NCI-H446 treated with DMSO at 0.1 percent for 48 hours (cell line): Measurements from ENCODE around the gene CAPS2.
"Not testable (repeated sequence)": the region's sequence is repeated elsewhere in the genome, so short reads cannot be mapped to it uniquely, and the experiment has no call there.

Source experiments
- DNase-seq: peaks from one replicate; lab custom pipeline; 2025; lab: John Stamatoyannopoulos, UW

The CAPS2 gene

DNA sequence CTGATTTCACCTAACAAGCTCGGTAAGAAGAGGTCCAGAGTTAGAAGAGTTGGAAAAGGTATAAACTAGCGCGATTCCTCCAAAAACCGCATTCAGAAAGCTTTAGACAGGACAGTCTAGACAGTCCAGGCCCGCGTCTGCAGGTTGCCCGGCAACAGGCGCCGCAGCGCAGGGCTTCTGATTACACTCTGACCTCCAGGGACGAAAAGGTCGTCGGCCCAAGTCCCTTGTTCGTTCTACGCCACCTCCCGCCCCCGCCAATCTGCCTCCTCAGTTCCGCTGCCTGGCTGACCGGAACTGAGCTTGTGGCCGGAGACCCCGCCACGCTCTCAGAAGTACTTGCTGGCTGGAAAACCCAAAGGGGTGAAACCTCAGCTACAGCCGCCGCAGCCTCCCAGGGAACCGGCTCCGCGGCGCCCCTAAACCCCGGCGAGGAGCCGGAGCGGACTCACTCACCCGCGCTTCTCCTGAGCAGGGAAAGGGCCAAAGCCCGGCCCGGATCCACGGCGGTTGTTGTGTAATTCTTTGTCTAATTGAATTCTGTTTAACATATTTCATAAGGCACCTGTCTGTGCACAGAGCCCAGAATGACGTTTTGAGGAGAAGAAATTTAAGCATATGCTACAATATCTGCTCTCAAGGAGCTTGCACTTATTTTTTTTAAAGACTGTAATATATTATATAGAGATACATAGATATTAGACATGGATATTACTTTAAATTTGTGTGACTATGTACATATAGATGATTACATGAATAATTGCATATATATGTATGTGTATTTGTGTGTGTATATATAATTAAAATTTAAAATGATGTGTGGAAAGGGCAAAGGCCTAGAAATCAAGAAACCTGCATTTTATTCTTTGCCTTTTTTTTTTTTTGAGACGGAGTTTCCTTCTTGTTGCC lies at the start of gene CAPS2:
TSS of gene CAPS2 (minus strand) at position 407 of the 909 bp plus-strand sequence. CDS start 3,826 bp downstream, outside the sequence.
- peak; percentile 54 for DNase-seq

DNA sequence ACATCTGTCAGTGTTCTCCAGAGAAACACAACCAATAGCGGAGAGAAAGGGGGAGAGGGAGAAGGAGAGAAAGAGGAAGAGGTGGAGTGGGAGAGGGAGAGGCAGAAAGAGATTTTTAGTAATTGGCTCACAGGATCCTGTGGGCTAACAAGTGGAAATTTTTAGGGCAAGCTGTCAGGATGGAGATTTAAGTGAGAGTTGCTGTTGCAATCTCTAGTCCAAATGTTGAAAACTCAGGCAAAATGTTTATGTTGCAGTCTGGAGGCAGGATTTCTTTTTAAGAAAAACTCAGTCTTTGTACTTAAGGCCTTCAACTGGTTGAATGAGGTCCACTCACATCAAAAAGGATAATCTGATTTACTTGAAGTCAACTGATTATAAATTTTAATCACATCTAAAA lies 48.2 kb upstream of the CAPS2 start:
- DNase-seq = no peak

DNA sequence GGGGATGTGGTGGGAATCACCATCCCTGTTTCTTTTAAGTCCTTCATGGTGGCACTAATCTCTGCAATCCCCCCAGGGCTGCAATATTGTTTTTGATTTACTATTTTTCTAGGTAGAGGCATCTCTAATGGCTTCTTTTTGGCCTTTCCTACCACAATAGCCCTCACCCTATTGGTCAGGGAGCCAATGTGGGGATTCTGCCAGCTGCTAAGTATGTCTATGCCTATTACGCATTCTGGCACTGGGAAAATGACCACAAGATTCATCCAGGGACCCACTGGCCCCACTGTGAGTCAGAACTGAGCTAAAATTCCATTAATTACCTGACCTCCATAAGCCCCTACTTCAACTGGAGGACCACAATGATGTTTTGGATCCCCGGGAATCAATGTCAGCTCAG lies 44.8 kb upstream of the CAPS2 start:
- no peak for DNase-seq

DNA sequence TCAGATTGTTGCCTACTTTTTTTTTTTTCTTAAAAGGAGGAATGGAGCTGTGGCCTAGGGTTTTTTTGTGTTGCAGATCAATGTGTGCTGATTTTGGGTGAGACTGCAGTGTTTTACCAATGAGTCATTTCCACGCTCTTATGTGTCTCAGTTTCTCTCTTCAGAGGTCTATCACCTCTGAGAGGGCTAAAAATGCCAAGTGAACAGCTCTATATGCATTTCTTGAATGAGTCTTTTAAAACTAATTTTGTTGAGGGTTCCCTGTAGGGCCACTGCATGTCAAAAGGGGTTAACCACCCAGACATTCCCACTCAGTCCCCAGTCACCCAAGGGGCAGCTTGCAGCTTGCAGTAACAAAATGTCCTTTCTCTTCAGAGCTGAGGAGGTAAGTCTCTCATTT lies 36.5 kb upstream of the CAPS2 start:
- no peak for DNase-seq

DNA sequence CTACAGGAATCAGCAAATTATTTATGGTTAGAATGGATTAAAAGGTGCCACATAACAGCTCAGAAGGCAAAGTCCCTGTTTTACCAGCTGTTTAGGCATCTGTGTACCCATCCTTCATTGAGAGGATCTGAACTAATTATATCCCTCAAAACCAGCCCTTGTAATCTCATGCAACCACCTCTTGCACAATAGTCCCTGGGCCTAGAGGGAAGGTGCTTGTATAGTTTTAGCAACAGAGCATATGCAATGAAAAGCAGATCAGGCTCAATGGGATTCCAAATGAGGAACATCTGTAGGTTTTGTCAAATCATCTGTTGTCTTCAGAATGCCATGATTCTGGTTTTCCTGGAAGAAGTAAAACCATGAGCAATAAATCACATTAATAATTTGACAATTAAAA lies 34.8 kb upstream of the CAPS2 start:
- DNase-seq = no peak

DNA sequence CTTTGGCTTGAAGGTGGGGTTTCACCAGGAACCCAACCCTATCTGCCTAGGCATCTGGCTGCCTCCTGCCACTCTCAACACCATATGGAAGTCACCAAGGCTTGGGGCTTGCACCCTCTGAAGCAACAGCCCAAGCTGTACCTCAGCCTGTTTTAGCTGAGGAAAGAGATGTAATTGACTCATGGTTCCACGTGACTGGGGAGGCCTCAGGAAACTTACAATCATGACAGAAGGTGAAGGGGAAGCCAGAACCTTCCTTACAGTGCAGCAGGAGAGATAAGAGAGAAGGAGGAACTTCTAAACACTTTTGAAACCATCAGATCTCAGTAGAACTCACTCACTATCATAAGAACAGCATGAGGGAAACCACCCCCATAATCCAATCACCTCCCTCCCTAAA lies 31.3 kb upstream of the CAPS2 start:
- DNase-seq = no peak

DNA sequence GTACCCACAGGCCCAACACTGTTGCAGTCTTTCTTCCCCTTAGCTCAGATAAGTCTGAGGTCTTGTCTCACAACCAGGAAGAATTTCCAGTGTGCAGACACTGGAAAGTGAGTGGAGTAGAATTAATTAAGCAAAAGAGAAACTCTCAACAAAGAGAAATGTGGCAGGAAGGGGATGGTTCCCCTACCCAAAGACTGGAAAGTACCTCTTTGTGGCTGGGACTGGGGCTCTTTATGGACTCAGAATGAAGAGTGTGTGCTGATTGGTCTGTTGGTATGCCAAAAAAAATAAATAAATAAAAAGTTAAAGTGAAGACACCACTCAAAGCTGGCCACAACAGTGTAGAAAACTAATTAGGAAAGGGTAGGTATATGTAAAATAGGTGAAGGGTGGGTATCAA lies 30.8 kb upstream of the CAPS2 start:
- DNase-seq = no peak

DNA sequence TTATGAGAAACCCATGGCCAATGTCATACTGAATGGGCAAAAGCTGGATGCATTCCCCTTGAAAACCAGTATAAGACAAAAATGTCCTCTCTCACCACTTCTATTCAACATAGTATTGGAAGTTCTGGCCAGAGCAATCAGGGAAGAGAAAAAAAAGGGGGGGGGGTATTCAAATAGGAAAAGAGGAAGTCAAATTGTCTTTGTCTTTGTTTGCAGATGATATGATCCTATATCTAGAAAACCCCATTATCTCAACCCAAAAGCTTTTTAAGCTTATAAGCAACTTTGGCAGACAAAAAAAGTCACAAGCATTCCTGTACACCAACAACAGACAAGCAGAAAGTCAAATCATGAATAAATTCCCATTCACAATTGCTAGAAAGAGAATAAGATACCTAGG lies 23.9 kb upstream of the CAPS2 start:
- no peak for DNase-seq

DNA sequence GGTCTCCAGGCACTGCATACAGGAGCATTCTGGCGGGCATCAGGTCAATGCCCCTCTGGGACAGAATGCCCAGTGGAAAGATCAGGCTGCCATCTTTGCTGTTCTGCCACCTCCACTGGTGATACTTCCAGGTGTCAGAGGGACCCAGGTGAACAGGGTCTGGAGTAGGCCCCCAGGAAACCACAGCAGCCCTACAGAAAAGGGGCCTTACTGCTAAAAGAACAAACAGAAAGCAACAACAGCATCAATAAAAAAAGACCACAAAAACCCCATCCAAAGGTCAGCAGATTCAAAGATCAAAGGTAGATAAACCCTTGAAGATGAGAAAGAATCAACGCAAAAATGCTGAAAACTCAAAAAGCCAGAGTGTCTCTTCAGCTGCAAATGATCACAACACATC lies 20.3 kb upstream of the CAPS2 start:
- no peak for DNase-seq

DNA sequence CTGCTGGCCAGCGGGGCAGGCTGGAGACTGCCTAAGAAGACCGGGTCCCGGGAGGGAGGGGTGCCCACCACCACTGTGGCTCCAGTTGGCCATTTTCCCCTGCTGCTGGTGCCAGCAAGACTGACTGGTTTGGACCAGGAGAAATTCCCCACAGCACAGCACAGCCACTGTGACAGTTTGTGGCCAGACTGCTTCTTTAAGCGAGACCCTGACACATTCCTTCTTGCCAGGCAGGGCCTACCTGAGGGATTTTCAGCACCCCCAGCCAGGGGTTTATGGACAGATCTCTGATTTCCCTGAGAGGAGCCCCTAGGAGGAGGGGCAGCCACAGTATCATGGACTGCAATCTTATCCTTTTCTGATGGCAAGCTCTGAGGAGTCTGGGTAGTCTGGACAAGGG lies 19.8 kb upstream of the CAPS2 start:
- DNase-seq = no peak

DNA sequence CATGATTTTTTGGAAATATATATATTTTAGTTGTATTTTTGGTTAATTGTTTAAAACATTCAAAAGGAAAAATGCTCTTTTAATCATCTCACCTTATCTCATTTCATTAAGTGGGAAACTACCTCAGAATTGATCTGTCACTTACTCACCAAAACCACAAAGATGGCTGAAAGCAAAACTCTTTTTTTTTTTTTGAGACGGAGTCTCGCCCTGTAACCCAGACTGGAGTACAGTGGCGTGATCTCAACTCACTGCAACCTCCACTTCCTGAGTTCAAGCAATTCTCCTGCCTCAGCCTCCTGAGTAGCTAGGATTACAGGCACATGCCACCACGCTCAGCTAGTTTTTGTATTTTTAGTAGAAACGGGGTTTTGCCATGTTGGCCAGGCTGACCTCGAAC lies 16.1 kb upstream of the CAPS2 start:
- not testable (repeated sequence) for DNase-seq

DNA sequence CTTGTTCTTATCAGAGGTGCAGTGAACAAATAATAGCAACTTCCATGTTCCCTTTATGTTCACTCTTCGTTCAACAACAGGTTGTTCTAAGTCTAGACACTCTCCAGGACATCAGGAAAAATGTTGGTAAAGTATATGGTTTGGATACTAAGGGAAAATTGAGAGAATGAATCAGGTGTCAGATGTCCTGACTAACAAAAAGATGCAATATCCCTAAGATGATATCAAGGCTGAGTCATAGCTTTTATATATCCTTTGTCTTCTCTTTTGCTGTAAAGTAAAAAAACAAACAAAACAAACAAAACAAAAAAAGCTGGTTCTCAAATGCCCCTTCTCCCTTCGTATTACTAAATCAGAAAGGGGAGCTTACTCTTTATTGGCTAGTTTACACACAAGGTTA lies 15.4 kb upstream of the CAPS2 start:
- no peak for DNase-seq

DNA sequence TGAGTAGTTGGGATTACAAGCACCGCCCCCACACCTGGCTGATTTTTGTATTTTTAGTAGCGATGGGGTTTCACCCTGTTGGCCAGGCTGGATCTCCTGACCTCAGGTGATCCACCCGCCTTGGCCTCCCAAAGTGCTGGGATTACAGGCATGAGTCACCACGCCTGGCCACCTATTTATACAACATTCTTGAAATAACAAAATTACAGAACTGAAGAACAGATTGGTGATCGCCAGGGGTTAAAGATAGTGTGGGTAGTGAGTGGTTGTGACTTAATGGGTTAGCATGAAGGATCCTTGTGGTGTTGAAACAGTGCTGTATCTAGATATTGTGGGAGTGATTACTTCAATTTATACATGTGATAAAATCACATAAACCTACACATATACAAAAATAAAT lies 11.7 kb upstream of the CAPS2 start:
- no peak for DNase-seq

DNA sequence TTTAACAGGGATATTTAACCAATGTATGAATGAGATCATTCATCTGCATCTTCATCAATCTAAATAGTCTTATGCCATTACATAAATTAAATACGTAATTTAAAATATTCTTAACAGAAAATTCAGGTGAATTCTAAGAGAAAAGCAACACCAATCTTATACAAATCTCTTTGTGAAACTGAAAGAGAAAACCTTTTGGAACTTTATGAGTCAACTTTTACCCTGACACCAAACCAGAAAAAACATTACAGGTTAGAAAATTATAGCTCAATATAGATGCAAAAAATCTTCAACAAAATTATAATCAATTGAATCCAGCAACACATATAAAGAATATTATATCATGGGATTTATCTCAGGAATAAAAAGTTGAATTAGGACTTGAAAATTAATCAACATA lies 7.8 kb upstream of the CAPS2 start:
- DNase-seq = no peak

DNA sequence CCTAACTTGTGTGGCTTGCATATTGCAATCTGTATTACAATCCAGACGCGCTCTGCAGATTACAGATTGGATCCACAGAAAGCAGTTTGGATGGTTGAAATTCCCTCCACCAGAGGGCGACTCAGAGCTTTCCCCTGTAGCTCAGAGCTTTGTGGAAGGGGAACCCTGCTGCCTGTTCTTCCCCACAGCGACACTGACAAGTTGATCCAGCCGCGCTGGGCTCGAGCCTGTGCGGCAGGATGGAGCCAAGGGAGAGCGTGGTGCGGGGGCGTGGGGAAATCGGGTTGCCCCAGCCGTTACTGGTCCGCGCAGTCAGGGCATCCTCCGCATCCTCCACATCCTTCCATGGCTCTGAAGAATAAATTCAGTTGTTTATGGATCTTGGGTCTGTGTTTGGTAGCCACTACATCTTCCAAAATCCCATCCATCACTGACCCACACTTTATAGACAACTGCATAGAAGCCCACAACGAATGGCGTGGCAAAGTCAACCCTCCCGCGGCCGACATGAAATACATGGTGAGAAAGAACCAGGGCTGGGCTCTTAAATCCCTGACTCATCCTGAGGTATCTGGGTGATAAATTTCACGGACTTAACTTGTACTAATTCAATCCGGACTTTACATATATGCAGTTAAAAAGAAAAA lies 4.4 kb upstream of the CAPS2 start, which contains the start of gene GLIPR1L1:
TSS of gene GLIPR1L1 (plus strand) at position 287 of the 647 bp plus-strand sequence. CDS start at position 346, 59 bp downstream.
- no peak for DNase-seq

DNA sequence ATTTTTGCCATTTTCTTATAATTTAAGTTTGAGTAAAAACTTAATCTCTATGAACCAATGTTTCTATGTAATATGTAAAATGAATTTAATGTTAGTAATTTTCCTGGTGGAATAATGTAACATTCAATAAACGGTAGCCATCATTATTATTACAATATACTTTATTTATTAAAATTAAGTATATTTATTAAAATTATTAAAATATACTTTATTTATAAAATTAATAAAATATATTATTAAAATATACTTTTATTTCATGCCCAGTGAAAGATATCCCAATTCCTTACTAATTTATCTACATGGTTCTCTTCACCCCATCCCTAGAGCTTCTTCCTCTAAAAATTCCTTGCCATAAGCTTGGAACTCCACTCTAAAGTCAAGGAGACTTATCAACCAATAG lies 2.5 kb downstream of the CAPS2 start:
- no peak for DNase-seq

DNA sequence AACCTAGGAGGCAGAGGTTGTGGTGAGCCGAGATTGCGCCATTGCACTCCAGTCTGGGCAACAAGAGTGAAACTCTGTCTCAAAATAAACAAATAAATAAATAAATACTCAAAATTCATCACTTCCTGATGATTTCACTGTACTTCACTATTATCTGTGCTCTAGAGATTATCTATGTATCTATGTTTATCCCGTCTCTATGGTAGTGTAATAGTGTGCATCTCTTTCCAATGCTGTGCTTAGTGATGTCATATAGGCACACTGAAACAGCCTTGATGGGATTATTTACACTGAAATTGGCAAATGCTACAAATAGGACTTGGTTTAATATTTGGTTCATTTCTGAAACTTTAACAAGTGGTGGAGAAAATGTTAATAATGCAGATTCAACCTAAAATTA lies 6.5 kb downstream of the CAPS2 start:
- no peak for DNase-seq

DNA sequence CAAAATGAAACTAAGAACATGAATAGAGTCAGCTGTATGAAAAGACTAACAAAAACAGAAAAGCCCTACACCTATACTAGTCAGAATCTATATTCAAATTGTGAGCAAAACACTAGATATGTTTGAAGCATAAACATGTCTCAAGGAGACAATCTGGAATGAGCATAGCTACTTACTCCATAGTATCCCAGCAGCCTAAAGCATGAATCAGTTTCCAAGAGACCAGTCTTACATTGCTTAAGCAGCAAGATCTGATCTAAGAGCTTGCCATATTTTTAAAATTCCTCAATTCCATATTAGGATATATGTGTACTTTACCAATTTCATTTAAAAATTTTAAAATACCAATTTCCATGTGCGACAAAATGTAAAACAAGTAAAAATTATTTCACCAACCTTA lies 7.7 kb downstream of the CAPS2 start:
- DNase-seq = no peak

DNA sequence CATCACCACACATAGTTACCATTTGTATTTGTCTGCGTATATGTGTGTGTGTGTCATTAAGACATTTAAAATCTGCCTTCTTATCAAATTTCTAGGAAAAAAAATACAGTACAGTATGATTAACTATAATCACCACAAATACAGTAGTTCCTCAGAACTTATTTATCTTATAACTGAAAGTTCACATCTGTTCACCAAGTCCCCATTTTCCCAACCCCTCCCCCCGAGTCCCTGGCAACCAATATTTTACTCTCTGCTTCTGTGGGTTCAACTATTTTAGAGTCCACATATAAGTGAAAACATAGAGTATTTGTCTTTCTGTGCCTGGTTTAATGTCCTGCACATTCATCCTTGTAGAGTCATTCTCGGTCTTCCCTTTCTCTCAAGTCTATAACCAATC lies 12.3 kb downstream of the CAPS2 start:
- DNase-seq = no peak

DNA sequence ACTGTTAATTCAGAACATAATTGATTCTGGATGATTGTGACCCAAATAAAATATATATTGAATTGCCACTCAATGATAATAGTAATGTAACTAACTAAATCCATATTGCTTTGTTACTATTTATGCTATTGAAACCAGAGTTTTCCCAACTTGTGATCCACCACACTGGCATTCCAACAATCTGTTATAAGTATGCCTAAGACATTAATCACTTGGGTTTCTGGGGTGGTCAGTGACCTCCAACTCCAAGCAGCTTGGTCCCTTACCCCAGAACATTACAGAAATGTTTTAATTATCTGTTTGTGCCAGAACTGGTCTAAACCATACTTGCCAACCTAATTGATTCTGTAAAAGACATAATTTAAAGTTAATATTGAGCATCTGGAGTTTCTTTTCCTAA lies 14.6 kb downstream of the CAPS2 start:
- no peak for DNase-seq

DNA sequence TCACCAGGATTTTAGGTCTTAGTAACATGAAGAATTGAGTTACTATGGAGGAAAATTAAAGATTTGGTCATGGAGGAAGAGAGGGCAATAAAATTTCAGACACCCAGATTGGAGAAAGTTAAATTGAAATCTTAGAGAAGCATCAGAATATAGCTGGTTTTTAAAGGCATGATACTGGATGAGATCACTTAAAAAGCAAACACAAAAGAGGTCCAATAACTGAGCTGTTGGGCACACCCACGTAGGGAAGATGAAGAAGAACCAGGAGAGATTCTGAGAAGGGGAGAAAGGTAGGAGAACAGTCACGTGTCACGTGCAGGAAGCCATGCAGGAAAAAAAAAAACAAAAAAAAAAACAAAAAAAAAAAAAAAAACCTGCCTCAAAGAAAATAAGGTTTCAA lies 18.8 kb downstream of the CAPS2 start:
- no peak for DNase-seq

DNA sequence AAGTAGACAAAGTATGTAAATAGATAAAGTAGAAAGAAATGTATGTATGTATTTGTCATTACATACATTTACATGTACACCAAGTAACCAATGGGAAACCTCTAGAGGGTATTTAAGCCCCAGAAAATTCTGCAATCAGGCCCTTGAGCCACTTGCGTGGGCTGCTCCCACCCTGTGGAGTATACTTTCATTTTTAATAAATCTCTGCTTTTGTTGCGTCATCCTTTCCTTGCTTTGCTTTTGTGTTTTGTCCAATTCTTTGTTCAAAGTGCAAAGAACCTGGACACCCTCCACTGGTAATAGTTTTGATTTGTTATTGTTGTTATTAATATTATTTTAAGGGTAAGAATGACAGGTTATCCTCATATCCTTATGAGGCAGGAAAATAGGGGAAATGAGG lies 21.8 kb downstream of the CAPS2 start:
- no peak for DNase-seq
